HG03521 (cell line): ENCODE data around the gene PAX5.

ENCODE experiments used
- ATAC-seq: cut with Tn5 transposase; IDR thresholded peaks from one replicate; pipeline ENCODE4 v1.9.1; 2021; ENCODE audit warnings: mild to moderate bottlenecking, moderate library complexity; ENCODE audit not compliant: unreplicated experiment

The PAX5 gene

GRCh38 chr9:36935332-36935731, 98.7 kb downstream of the PAX5 start:
- ATAC-seq: peak; percentile 28

DNA sequence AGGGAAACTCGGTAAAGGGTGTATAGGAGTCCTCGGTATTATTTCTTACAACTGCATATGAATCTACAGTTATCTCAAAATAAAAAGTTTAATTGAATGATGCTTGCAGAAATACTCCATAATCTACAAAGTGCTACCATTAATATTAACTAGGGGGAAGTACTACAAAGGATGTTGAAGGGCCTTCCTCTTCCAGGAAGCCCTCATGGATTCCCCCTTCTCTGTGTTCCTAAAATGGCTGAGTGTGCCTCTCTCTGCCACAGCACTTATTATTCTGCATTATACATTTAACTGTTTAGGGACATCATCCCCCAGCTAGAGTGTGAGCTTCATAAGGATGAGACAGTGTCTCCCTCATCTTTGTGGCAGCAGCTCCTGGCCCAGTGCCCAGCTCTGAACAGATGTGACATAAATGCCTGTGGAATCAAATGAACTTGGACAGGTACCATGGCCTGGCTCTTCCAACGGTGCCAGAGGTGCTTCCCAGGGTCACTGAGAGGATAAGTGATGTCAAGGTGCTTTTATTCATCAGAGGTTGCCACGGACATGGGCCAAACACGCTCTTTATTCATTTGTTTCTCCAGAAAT, 99.5 kb downstream of the PAX5 start:
- ATAC-seq: no peak

GRCh38 chr9:36933676-36934215, 100.3 kb downstream of the PAX5 start:
- no peak for ATAC-seq

DNA sequence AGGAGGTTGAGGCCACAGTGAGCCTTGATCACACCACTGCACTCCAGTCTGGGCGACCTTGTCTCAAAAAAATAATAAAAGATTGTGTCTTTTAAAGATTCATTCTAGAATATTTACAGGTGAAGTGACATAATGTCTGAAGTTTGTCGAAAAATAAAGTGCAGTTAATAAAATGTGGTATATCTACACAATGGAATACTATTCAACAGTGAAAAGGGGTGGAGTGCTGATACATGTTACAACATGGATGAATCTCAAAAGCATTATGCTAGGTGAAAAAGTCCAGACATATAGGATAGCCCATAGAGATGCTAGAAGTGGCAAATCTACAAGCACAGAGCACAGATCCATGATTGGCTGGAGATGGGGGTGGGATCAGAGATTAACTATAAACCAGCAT, 101.9 kb downstream of the PAX5 start:
- ATAC-seq: no peak

DNA sequence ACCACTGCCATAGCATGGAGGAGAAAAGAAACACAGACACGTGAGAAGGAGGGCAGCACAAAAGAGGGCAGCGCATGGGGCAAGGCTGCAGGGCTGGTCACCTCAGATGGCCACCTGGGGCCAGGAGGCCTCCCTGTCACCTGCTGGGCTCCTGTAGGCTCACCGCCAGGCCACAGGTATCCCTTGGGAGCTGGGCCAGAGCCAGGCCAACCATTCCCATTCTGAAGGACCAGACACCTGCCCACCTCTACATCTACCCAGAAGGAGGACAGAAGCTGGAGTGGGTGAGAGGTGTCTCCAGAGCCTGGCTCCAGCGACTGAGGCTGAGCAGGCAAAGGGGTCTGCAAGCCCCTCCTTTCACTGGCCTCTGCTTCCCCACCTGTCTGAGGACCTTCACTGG, 103.1 kb downstream of the PAX5 start:
- no peak for ATAC-seq

DNA sequence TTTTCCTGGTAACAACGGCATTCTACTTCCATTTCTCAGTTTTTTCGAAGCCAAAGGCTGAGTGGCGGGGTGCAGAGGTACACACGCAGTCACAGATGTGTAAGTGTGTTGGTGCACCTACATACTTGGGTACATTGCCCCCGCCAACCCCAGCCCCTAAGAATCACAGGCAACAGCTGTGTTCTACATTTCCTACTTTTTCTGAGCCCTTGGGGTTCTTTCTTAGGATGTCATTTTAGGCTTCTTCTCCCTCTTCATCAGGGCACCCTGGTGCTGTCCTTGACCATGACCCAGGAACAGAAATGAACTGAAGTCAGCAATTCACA, 104.8 kb downstream of the PAX5 start:
- no peak for ATAC-seq

GRCh38 chr9:36928670-36929349, 105.3 kb downstream of the PAX5 start:
- ATAC-seq: no peak

- ATAC-seq: no peak
Measured at GRCh38 chr9:36928210-36928609, 105.9 kb downstream of the PAX5 start.

GRCh38 chr9:36924757-36925432, 109.2 kb downstream of the PAX5 start:
- ATAC-seq: no peak

DNA sequence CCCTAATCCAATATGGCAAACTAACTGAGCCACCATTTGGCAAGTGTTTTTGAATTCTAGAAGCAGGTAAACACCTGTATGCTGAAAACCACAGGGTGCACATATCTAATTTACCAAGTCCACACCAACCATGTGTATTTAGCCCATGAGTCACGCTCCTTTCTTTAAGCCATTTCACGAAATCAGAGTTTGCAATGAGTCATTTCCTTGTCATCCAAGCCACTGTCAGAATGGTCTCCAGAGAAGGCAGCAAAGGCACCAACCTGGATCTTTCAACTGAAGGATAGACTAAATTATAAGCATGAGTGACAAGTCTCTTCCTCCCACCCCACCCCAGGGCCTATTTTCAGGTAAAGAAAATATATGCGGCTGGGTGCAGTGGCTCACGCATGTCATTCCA, 110.0 kb downstream of the PAX5 start:
- no peak for ATAC-seq

DNA sequence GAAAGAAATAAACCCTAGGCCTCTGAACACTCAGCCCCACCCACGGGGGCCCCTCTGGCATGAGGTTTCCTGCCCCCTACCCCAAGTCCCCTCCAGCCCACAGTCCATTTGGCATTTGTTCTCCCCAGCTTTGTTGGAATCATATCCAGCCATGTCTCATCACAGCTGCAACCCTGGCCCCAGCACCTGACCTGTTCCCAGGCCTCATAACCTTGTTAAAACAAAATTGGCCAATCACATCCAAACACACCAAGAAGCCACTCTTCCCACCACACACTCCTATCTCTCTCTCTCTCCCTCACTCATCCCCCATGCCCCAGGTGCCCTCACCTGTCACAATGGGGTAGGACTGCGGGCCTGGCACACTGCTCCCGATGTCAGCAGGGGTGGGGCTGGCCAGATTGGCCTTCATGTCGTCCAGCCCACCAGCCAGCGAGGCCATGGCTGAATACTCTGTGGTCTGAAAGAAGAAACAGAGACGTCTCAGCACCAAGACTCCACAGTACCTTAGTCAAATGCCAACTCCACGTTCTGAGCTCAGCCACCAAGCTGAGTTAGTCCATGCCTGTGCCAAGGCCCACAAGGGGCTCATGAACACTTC, 110.9 kb downstream of the PAX5 start:
- no peak for ATAC-seq

DNA sequence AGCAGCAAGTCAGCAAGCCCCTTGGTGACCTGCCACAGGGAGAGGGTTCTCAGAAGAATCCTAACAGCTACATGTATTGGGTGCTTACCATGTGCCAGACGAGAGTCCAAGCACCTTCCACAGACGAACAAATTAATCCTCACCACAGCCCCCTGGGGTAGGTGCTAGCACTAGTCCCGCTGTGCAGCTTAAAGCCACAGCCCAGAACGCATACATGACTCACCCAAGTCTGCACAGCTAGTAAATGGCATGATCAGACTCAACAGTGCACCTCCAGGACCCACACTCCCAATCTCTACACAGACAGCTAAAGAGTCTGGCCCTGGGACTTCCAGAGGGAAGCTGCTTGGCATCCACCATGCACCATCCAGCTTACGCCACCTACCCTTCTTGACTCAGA, 111.5 kb downstream of the PAX5 start:
- no peak for ATAC-seq

DNA sequence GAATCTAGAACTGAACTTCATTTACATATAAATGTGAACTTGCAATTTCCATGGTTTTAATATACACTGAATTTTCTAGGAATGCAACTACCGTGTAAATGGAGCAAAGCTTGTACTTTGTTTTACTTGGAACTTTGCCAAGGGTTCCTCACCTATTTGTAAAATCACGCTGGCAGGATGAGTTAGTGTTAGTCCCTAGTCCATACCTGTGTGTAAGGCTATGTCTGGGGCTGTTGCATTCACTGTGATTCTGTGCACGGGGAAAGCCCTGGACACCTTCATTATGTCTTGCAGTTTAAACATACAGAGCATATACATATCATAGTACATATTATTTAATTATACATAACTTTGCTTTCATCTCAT, 119.9 kb downstream of the PAX5 start:
- ATAC-seq: no peak

- ATAC-seq: no peak
Measured at GRCh38 chr9:36913393-36914211, 120.5 kb downstream of the PAX5 start.

GRCh38 chr9:36912620-36913019, 121.4 kb downstream of the PAX5 start:
- no peak for ATAC-seq

DNA sequence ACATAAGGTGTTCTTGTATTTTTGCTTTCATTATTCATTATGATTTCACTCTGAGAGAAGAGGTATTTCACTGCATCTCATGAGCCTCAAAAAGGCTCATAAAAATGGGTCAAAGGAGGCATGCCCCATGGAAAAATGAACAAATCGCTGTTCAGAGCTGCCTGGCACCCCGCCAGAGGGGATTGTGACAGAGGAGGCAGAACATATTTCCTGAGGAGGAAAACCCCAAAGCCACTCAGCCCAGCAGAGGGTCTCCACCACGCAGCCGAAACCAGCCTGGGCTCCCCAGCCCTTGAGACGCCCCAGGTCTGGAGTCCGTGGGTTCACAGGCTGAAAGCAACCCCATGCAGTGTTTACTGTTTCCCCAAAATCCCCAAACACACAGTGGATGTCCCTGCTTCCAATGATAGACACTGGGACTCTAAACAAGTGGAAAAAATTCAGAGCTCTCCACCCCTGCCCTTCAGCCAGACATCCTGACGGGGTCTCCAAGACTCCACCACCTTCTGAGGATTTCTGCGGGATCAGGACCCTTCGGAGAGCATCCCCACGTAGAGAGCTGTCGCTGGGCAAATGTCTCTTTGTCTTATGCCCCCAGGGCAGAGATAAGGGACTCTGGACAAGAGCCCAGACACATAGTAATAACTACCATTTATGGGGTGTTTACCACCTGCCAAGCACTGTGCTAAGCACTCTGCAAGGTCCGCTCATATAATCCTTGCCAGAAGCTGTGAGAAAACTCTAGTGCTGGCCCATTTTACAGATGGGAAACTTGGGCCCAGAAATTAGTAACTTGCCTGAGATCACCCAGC, 122.3 kb downstream of the PAX5 start:
- ATAC-seq: no peak

DNA sequence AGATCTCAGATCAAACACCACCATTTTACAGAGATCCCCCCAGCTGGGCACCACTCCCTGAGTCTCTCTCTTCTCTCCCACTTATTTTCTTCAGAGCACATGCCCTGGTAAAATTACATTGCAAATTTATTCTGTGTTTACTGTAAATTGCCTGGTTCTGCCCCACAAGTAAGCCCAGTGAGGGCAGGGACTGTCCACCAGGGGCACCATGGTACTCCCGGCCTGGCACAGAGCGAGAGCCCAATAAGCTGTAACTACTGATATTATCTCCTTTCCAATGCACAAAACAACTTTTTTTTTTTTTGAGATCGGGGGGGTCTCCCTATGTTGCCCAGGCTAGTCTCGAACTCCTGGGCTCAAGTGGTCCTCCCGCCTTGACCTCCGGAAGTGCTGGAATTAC, 123.0 kb downstream of the PAX5 start:
- no peak for ATAC-seq

DNA sequence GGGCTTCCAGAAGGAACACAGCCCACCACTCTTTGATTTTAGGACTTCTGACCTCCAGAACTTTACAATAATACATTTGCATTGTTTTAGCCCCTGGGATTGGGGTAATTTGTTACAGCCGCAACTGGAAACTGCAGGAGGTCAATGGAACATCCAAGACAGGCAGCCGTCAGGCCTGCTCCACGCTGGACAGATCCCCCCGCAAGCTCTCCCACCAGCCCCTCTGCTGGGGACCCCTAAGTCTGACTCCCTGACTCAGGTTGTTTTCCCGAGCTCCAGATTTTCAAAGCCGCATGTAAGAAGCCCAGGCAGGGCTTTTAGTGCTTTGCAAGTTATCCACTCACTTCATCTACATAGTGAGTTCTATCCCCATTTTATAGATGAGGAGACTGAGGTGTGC, 127.6 kb downstream of the PAX5 start:
- no peak for ATAC-seq

DNA sequence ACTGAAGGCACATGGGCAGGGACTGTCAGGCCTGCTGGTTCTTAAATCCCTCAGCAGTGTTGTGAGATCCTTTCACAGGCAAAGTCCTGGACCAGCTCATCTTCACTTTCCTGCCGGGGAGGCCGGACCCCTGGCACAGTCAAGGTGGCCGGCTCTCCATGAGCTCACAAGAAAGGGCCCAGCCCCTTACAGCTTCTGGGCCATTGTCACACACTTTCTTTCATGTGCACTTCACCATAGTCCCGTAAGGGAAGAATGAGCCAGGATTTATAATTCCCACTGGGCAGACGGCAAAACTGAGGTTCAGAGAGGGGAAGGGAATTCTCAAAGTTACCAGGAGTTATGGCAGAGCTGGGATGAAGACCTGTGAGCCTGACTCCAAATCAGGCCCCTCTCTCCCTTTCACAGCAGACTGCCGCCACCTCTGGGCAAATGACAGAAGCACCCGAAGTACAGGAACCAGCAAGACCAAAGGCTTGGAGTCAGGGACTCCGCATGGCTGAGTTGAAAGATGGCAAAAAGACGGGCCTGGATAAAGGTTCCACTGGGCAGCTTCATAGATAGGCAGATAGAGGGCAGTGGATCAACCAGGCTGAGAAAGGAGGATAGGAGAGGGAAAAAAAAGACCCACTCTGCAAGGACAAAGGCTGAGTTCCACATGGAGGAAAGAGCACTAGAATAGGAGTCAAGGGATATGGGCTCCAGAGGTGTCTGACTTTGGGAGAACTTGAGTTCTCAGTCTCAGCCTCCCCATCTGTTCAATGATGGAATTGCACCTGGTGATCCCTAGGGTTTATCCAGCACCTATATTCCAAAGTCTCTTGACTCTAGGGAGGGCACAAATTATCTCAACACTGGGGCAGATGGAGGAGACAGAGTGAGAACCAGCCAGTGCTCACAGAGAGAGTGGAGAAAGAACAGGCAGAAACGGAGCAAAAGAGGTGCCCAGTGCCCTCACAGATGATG, 128.7 kb downstream of the PAX5 start:
- no peak for ATAC-seq
